Omental fat pad (tissue), 4 donors: ENCODE data around the gene OR14I1. TPM values are rescaled to one million over a fixed set of nuclear protein-coding genes. Genes with fewer than 3 reads are reported as not detected.

Experiments used
- ATAC-seq: fragments of 150-250 bp; one replicate; pipeline ENCODE4 v1.9.1; 2016; ENCODE audit warnings: mild to moderate bottlenecking, moderate library complexity; ENCODE audit not compliant: low FRiP score
- DNase-seq: peaks from one replicate; pipeline ENCODE4 v3.0.0-alpha.2; 2019; ENCODE audit warnings: low spot score
- total RNA-seq, 4 donors: library from RNA; depleted of rRNA; stranded (reverse); fragments of >200 nt; gene quantifications; one replicate each; pipeline ENCODE4 v1.1.0, GENCODE V29; 2016
- TF ChIP-seq, protein P1 (sequence below), 3 donors: fragments of 450-650 bp; IDR thresholded peaks; one replicate each; pipeline ENCODE4 v1.5.1; 2016 to 2017; ENCODE audit warnings: antibody characterized with exemption in 3 of 3, mild to moderate bottlenecking in 3 of 3, moderate library complexity in 2 of 3

The OR14I1 gene
- total RNA-seq, 4 donors from 2014 or later = not detected

GRCh38 chr1:248703674-248704073 lies 1.1 kb upstream of the OR14I1 start:
- no peak for ATAC-seq
- no peak for DNase-seq
- TF ChIP-seq, protein P1, sequence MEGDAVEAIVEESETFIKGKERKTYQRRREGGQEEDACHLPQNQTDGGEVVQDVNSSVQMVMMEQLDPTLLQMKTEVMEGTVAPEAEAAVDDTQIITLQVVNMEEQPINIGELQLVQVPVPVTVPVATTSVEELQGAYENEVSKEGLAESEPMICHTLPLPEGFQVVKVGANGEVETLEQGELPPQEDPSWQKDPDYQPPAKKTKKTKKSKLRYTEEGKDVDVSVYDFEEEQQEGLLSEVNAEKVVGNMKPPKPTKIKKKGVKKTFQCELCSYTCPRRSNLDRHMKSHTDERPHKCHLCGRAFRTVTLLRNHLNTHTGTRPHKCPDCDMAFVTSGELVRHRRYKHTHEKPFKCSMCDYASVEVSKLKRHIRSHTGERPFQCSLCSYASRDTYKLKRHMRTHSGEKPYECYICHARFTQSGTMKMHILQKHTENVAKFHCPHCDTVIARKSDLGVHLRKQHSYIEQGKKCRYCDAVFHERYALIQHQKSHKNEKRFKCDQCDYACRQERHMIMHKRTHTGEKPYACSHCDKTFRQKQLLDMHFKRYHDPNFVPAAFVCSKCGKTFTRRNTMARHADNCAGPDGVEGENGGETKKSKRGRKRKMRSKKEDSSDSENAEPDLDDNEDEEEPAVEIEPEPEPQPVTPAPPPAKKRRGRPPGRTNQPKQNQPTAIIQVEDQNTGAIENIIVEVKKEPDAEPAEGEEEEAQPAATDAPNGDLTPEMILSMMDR (IDR thresholded peaks at IDR 0.05) = no peak

- no peak for ATAC-seq
- TF ChIP-seq, protein P1 (IDR thresholded peaks at IDR 0.05) = no peak
- DNase-seq = no peak
These were observed 3.5 kb downstream of the OR14I1 start for GRCh38 chr1:248699099-248699498.

GRCh38 chr1:248697907-248698306 lies 4.7 kb downstream of the OR14I1 start:
- TF ChIP-seq, protein P1 (IDR thresholded peaks at IDR 0.05) = no peak
- ATAC-seq = no peak
- no peak for DNase-seq

DNA sequence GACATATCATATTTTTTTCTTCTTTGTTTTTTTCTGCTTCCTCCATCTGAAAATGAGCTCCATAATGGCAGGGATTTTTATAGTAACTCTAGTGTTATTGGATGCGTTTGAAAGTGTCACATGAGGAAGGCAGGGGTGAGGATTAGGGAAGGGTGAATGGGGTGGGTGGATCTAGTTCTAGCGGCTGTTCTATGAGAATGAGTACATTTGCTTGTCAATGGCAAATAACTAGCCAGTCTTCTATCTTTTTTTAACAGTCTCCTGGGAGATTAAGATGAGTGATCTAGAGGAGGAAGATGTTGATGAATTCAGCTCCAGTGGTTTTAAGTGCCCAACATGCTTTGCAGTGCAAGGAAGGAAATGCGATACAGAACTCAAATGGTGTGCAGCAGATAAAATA lies 5.8 kb downstream of the OR14I1 start:
- ATAC-seq (no peak), DNase-seq (no peak)
- TF ChIP-seq, protein P1 (IDR thresholded peaks at IDR 0.05) = no peak

- TF ChIP-seq, protein P1 (IDR thresholded peaks at IDR 0.05) = no peak
- no peak for DNase-seq
- ATAC-seq = no peak
These were observed 6.3 kb downstream of the OR14I1 start for GRCh38 chr1:248696261-248696660.

DNA sequence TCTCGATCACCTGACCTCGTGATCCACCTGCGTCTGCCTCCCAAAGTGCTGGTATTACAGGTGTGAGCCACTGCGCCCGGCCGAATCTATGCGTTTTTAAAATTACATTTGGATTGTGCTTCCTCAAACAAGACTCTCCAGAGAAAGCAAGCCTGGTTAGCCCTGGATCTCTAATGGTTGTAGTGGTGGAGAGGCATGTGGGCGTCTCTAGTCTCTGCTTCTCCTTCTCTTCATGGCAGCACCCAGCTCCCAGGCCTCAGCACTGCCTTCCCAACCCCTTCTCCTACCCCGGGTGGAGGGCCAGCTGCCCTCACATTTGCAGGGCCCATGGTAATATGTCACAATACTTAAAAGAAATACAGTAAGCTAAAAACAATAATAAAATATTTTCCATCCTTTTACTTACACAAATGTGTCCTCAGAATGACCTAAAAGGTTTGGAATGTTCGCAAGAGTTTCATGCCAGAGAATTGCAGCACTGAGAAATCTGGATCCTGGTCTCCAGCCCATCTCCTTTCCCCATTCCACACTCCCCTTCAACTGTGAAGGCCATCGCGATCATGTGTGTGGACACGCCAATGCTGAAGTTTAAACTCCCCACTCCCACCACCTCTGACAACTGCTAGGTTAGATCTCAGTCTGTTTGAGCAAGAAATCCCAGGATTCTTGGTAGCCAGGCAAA lies 7.0 kb downstream of the OR14I1 start:
- no peak for DNase-seq
- peak; percentile 43 for ATAC-seq
- TF ChIP-seq, protein P1 (IDR thresholded peaks at IDR 0.05) = no peak

DNA sequence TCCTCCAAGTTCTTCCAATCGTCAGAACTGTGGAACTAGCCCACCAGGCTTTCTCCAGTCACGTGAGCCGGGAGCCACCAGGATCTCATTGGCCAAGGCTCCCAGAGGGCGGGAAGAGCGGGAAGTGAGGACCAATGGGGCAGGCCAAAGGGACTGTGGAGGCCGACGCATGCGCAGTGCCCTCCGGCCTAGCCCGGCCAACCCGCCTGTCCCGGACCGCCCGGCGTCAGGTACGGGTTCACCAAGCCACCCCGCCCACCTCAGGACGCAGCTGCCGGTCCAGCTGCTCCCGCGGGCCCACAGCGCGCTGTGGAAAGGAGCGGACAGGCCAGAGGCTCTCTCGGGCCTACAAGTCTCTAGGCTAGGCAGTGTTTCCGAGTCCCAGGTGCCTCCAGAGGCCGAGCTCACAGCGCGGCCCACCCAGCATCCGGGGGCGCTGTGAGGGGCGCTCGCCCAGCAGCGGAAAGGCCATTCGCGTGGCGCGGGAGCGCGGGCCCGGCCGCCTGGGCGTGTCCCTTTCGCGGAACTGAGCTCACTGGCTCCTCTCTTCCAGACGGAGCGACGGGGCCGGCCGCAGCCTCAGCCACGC lies 10.9 kb downstream of the OR14I1 start:
- no peak for ATAC-seq
- TF ChIP-seq, protein P1 (IDR thresholded peaks at IDR 0.05) = no peak

More for the DNA sequence above, 10.9 kb downstream of the OR14I1 start:
- no peak for DNase-seq
